ENCODE results near the gene FBN2. TPM values are rescaled to one million over a fixed set of nuclear protein-coding genes. Genes with fewer than 3 reads are reported as not detected.

Gene FBN2
- polyA plus RNA-seq, 1 experiment: 157 TPM

DNA sequence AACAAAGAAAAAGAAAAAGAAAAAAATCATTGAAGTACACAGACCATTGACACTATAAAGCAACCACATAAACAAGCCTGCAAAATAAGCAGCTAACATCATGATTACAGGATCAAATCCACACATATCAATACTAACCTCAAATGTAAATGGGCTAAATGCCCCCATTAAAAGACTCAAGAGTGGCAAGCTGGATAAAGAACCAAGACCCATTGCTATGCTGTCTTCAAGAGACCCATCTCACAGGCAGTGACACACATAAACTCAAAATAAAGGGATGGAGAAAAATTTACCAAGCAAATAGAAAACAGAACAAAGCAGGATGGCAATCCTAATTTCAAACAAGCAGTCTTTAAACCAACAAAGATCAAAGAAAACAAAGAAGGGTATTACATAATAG is 15.7 kb upstream of the FBN2 start:
- Histone ChIP-seq H3K27me3 (ENCODE audit: control insufficient read depth, insufficient read depth, low read length) (no peaks in the 10 kb centered on the region), H3K4me3 (ENCODE audit: low read depth, low read length) (no peak overlapping the region), H3K36me3 (ENCODE audit: control insufficient read depth, insufficient read depth, low read length) (no peaks in the 10 kb centered on the region)
- CTCF ChIA-PET: no interaction called here
- DNase-seq (ENCODE audit: low read depth): no peak
- TF ChIP-seq, protein P1, sequence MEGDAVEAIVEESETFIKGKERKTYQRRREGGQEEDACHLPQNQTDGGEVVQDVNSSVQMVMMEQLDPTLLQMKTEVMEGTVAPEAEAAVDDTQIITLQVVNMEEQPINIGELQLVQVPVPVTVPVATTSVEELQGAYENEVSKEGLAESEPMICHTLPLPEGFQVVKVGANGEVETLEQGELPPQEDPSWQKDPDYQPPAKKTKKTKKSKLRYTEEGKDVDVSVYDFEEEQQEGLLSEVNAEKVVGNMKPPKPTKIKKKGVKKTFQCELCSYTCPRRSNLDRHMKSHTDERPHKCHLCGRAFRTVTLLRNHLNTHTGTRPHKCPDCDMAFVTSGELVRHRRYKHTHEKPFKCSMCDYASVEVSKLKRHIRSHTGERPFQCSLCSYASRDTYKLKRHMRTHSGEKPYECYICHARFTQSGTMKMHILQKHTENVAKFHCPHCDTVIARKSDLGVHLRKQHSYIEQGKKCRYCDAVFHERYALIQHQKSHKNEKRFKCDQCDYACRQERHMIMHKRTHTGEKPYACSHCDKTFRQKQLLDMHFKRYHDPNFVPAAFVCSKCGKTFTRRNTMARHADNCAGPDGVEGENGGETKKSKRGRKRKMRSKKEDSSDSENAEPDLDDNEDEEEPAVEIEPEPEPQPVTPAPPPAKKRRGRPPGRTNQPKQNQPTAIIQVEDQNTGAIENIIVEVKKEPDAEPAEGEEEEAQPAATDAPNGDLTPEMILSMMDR (IDR thresholded peaks at IDR 0.05; ENCODE audit: insufficient read depth, low read depth, low read length): no peak
- POLR2A ChIA-PET: no interaction called here

DNA sequence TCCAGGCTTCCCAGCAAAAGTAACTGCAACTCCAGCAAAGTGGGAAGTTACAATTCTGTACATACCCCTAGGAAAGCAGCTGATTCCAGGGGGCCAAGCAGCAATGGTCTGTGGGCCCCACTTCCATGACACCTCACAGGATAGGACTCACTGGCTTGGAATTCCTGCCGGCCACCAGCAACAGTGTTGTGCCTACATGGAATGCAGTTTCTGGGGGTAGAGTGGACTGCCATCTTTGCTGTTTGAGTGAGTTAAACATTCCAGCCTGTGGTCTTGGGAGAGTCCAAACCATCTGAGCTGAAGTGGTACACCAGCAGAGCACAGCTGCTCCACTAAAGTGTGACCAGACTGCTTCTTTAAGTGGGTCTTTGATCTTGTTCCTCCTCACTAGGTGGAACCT is 13.4 kb upstream of the FBN2 start:
- CTCF ChIA-PET: no interaction called here
- DNase-seq (ENCODE audit: low read depth): no peak
- TF ChIP-seq, protein P1 (IDR thresholded peaks at IDR 0.05; ENCODE audit: insufficient read depth, low read depth, low read length): no peak
- Histone ChIP-seq H3K27me3 (ENCODE audit: control insufficient read depth, insufficient read depth, low read length) (no peaks in the 10 kb centered on the region), H3K36me3 (ENCODE audit: control insufficient read depth, insufficient read depth, low read length) (no peaks in the 10 kb centered on the region; the same call in 1 of the 2 replicates), H3K4me3 (ENCODE audit: low read depth, low read length) (no peak overlapping the region)
- POLR2A ChIA-PET: no interaction called here

DNA sequence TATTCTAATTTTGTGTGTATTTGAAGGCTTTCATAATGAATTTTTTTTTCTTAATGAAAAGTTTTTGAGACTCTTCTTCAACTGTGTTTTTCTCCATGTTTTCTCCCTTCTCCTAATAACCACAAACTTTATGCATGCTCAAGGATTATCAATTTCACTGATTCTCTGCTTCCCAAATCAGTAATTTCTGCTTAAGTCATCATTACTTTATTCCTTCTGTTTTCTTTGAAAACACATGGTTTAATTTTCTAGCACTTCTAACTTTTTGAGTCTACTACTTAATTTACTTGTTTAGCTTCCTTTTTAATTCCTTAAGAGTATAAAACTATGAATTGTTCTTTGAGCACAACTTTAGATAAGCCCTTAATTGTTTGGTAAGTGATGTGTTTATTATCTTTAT is 11.5 kb upstream of the FBN2 start:
- Histone ChIP-seq H3K27me3 (ENCODE audit: control insufficient read depth, insufficient read depth, low read length) (no peaks in the 10 kb centered on the region), H3K4me3 (ENCODE audit: low read depth, low read length) (no peak overlapping the region), H3K36me3 (ENCODE audit: control insufficient read depth, insufficient read depth, low read length) (no peaks in the 10 kb centered on the region; the same call in 1 of the 2 replicates)
- TF ChIP-seq, protein P1 (IDR thresholded peaks at IDR 0.05; ENCODE audit: insufficient read depth, low read depth, low read length): no peak
- POLR2A ChIA-PET: no interaction called here
- DNase-seq (ENCODE audit: low read depth): no peak
- CTCF ChIA-PET: no interaction called here

DNA sequence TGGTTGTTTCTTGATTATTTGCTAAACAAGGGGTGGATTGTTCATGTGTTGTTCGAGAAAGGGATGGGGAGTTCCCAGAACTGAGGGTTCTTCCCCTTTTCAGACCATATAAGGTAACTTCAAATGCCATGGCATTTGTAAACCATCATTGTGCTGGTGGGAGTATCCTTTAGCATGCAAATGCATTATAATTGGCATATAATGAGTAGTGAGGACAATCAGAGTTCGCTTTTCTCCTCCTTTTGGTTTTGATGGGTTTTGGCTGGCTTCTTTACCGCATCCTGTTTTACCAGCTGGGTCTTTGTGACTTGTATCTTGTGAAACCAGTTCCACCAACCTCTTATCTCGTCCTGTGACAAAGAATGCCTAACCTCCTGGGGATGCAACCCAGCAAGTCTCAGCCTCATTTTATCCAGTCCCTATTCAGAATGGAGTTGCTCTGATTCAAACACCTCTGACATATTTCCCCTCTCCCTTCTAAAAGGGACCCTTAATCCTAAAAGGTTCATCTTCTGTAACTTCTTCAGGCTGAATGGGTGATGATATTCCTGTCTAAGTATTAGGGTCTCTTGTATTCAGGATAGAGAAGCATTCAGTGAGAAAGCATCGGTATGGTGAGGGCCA is 8.7 kb upstream of the FBN2 start:
- ChIA-PET CTCF (no interaction called here), POLR2A (no interaction called here)

DNA sequence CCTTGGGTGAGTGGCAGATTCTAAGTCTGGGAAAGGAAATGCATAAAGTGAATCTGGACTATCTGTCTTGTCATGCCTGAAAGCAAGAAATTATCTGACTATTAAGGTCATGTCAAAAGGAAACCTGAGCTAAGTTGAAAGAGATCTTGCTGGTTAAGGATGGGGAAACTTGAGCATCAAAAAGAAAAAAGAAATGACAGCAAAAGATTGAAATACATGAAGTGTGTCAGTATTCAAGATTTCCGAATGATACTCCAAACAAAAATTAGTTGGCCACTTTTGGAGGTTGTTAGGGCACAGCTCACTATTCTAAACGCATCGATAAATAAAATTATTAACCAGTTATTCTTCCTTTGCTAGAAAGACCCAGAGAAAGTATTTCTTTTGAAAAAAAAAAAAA is 3.3 kb upstream of the FBN2 start:
- Histone ChIP-seq H3K27me3 (ENCODE audit: control insufficient read depth, insufficient read depth, low read length) (no peaks in the 10 kb centered on the region), H3K4me3 (ENCODE audit: low read depth, low read length) (no peak overlapping the region), H3K36me3 (ENCODE audit: control insufficient read depth, insufficient read depth, low read length) (no peaks in the 10 kb centered on the region)
- POLR2A ChIA-PET: no interaction called here
- TF ChIP-seq, protein P1 (IDR thresholded peaks at IDR 0.05; ENCODE audit: insufficient read depth, low read depth, low read length): no peak
- CTCF ChIA-PET: interaction anchor here (0.6 to 1.4 kb wide), 2 partner anchors 93 to 134 kb away, joined by 3 to 4 read pairs; no protein-coding TSS in a partner anchor
- no peak for DNase-seq (ENCODE audit: low read depth)

More for the DNA sequence above, 8.7 kb upstream of the FBN2 start:
- no peak for DNase-seq (ENCODE audit: low read depth)
- no peaks in the 10 kb centered on the region; the same call in 1 of the 2 replicates for H3K36me3 ChIP-seq (ENCODE audit: control insufficient read depth, insufficient read depth, low read length)
- H3K27me3 ChIP-seq (ENCODE audit: control insufficient read depth, insufficient read depth, low read length): no peaks in the 10 kb centered on the region
- H3K4me3 ChIP-seq (ENCODE audit: low read depth, low read length): no peak overlapping the region
- TF ChIP-seq, protein P1 (IDR thresholded peaks at IDR 0.05; ENCODE audit: insufficient read depth, low read depth, low read length): no peak
